Measurements from ENCODE around the gene SSR2. TPM values are rescaled to one million over a fixed set of nuclear protein-coding genes. Genes with fewer than 3 reads are reported as not detected.
"Not testable (repeated sequence)": the region's sequence is repeated elsewhere in the genome, so short reads cannot be mapped to it uniquely, and the experiment has no call there.

SSR2 gene
- total RNA-seq, 1 donor from 2014 or later, result 77.6 TPM

DNA sequence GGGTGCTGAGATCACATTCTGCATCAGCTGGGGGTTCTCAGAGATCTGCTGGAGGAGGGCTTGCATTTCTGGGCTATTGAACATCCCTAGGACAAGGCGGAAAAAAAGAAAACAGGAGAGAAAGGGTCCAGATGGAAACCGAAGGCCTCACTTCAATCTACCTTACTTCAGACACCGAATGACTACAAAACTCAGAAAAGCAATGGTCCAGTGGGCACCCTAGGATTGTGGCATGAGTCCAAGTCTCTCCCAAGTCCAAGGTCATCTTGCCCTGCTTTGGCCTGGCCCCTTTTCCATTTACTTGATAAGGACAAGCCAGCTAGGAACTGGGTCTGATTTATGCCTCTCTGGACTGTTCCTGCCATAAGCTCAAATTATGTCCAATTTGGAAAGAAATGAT lies 22.1 kb upstream of the SSR2 start:
- intact Hi-C loops (cut with micrococcal nuclease), result no loop called here
- TF ChIP-seq, protein P1, sequence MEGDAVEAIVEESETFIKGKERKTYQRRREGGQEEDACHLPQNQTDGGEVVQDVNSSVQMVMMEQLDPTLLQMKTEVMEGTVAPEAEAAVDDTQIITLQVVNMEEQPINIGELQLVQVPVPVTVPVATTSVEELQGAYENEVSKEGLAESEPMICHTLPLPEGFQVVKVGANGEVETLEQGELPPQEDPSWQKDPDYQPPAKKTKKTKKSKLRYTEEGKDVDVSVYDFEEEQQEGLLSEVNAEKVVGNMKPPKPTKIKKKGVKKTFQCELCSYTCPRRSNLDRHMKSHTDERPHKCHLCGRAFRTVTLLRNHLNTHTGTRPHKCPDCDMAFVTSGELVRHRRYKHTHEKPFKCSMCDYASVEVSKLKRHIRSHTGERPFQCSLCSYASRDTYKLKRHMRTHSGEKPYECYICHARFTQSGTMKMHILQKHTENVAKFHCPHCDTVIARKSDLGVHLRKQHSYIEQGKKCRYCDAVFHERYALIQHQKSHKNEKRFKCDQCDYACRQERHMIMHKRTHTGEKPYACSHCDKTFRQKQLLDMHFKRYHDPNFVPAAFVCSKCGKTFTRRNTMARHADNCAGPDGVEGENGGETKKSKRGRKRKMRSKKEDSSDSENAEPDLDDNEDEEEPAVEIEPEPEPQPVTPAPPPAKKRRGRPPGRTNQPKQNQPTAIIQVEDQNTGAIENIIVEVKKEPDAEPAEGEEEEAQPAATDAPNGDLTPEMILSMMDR (IDR thresholded peaks at IDR 0.05; ENCODE audit: borderline replicate concordance), result no peak
- H3K36me3 ChIP-seq, result peaks cover 81% of the 10 kb centered on the region

DNA sequence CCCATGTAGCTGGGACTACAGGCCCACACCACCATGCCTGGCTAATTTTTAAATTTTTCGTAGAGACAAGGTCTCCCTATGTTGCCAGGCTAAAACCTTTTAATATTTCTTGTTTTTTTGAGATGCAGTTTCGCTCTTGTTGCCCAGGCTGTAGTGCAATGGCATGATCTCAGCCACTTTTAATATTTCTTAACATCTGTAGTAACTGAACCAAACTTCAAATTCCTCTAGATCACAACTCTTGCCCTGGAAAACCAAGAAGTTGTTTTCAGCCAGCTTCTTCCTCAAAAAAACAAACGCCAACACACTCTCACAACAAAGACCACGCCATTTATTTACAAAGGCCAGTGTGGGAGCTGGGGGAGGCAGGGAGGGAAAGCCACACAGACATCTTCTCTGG lies 14.2 kb upstream of the SSR2 start:
- H3K4me3 ChIP-seq; H3K4me1 ChIP-seq; intact Hi-C loops (cut with micrococcal nuclease); H3K27ac ChIP-seq (replicated peaks); DNase-seq; H3K27me3 ChIP-seq (ENCODE audit: low read depth); H3K9me3 ChIP-seq (replicated peaks): not testable (repeated sequence)
- H3K36me3 ChIP-seq, result peaks cover 34% of the 10 kb centered on the region

More for the DNA sequence above, 22.1 kb upstream of the SSR2 start:
- Histone ChIP-seq H3K9me3 (replicated peaks) (no peaks in the 10 kb centered on the region), H3K27ac (replicated peaks) (no peak overlapping the region), H3K4me3 (no peak overlapping the region), H3K4me1 (peaks cover 6% of the 10 kb centered on the region), H3K27me3 (ENCODE audit: low read depth) (no peaks in the 10 kb centered on the region)
- no peak for DNase-seq

DNA sequence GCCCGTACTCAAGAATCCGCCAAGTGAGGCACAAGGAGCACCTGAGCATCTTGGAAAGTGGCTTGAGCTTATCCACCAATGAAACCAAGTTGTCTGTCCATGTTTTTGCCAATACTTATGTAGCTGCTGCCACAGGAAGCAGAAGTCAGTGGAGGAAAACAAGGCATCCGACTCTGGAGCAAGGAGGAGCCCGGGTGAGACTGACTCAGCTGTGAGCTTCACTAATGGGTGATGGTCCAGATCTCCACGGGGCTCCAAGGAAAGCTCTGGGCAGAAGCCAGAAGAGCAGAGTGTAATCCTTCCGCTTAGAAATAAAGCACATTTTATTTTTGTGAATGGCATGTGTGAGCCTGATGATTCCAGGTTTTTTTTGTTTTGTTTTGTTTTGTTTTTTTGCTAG lies 12.3 kb upstream of the SSR2 start:
- no peaks in the 10 kb centered on the region for H3K9me3 ChIP-seq (replicated peaks)
- H3K4me1 ChIP-seq, result no peaks in the 10 kb centered on the region
- H3K36me3 ChIP-seq, result peaks cover 15% of the 10 kb centered on the region
- no peak for DNase-seq
- H3K27ac ChIP-seq (replicated peaks), result no peak overlapping the region
- TF ChIP-seq, protein P1 (IDR thresholded peaks at IDR 0.05; ENCODE audit: borderline replicate concordance), result no peak
- H3K27me3 ChIP-seq (ENCODE audit: low read depth), result no peaks in the 10 kb centered on the region
- H3K4me3 ChIP-seq, result no peak overlapping the region
- intact Hi-C loops (cut with micrococcal nuclease), result no loop called here

DNA sequence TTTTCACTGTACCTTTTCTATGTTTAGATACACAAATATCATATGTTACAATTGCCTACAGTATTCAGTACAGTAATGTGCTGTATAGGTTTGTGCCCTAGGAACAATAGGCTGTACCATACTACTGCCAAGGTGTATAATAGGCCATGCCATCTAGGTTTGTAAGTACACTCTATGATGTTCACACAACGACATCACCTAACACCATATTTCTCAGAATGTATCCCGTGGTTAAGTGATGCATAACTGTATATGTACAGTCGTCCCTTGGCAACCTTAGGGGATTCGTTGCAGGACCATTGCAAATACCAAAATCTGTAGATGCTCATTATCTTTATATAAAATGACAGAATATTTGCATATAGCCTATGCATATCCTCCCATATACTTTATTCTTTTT lies 5.8 kb upstream of the SSR2 start:
- no peak overlapping the region for H3K27ac ChIP-seq (replicated peaks)
- H3K27me3 ChIP-seq (ENCODE audit: low read depth), result no peaks in the 10 kb centered on the region
- H3K9me3 ChIP-seq (replicated peaks), result no peaks in the 10 kb centered on the region
- DNase-seq, result no peak
- peaks cover 5% of the 10 kb centered on the region for H3K4me1 ChIP-seq
- intact Hi-C loops (cut with micrococcal nuclease), result no loop called here
- TF ChIP-seq, protein P1 (IDR thresholded peaks at IDR 0.05; ENCODE audit: borderline replicate concordance), result no peak
- no peaks in the 10 kb centered on the region for H3K36me3 ChIP-seq
- H3K4me3 ChIP-seq, result no peak overlapping the region

DNA sequence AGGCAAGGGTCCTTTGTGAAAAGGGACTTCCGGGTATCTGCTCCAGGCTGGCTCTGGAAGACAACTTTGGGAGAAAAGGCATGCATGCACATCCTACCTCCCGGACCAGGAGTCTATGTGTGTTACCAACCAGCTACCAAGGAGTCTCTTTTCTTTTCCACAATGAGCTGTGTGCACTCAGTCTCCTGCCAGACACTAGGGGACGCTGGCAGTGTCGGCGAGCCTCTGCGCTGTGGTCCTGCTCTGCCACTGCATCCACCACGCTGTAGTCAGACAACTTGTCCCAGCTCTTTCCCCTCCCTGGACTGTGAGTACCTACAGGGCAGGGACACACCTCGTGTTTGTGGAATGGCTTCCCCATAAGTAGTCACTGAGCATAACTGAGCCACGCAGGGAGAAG lies 5.1 kb upstream of the SSR2 start:
- no peak for DNase-seq
- H3K9me3 ChIP-seq (replicated peaks), result no peaks in the 10 kb centered on the region
- intact Hi-C loops (cut with micrococcal nuclease), result no loop called here
- H3K36me3 ChIP-seq, result no peaks in the 10 kb centered on the region
- H3K4me1 ChIP-seq, result peaks cover 9% of the 10 kb centered on the region
- TF ChIP-seq, protein P1 (IDR thresholded peaks at IDR 0.05; ENCODE audit: borderline replicate concordance), result peak; percentile 61
- no peak overlapping the region for H3K4me3 ChIP-seq
- H3K27me3 ChIP-seq (ENCODE audit: low read depth), result no peaks in the 10 kb centered on the region
- no peak overlapping the region for H3K27ac ChIP-seq (replicated peaks)

DNA sequence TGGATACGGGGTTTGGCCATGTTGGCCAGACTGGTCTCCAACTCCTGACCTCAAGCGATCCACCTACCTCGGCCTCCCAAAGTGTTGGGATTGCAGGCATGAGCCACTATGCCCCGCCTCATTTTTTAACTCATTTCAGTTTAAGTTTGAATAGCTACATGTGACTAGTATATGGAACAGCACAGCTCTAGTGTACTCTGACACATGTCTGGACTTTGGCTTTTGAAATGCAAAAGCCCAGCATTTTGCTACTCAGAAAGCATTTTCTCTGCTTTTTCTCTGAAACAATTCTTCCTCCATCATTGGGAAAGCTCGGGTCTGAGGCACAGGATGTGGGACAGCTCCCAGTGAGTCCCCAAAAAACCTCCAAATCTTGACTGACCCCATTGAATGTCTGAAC lies 4.0 kb upstream of the SSR2 start:
- intact Hi-C loops (cut with micrococcal nuclease), result no loop called here
- TF ChIP-seq, protein P1 (IDR thresholded peaks at IDR 0.05; ENCODE audit: borderline replicate concordance), result no peak
- H3K36me3 ChIP-seq, result no peaks in the 10 kb centered on the region
- H3K9me3 ChIP-seq (replicated peaks), result no peaks in the 10 kb centered on the region
- no peak for DNase-seq
- no peaks in the 10 kb centered on the region for H3K27me3 ChIP-seq (ENCODE audit: low read depth)
- H3K4me3 ChIP-seq, result no peak overlapping the region
- no peak overlapping the region for H3K27ac ChIP-seq (replicated peaks)
- peaks cover 20% of the 10 kb centered on the region for H3K4me1 ChIP-seq

All from left ventricle myocardium inferior (tissue), 1 donor.